Osteoblast (primary cell): ENCODE results near the gene GRHL3. TPM values are rescaled to one million over a fixed set of nuclear protein-coding genes. Genes with fewer than 3 reads are reported as not detected.

ENCODE experiments used
- DNase-seq: peaks from one replicate; pipeline ENCODE4 v3.0.0; 2011; ENCODE audit warnings: low spot score, mixed read lengths; ENCODE audit not compliant: insufficient read length; ENCODE audit errors: missing footprints
- H2AFZ ChIP-seq: 2 replicates; pipeline ENCODE4 v1.6.0; 2011; ENCODE audit warnings: mild to moderate bottlenecking, low read length
- H3K27ac ChIP-seq: 2 replicates; pipeline ENCODE4 v1.5.1; 2011; ENCODE audit warnings: mild to moderate bottlenecking, low read depth, low read length, moderate library complexity
- H3K27me3 ChIP-seq: 2 replicates; pipeline ENCODE4 v1.6.0; 2012; ENCODE audit warnings: mild to moderate bottlenecking, control low read depth, inconsistent platforms, low read length, moderate library complexity; ENCODE audit not compliant: insufficient read depth
- H3K36me3 ChIP-seq: 2 replicates; pipeline ENCODE4 v1.5.1; 2011; ENCODE audit warnings: mild to moderate bottlenecking, low read length, control low read depth, moderate library complexity; ENCODE audit not compliant: insufficient read depth
- H3K4me1 ChIP-seq: 2 replicates; pipeline ENCODE4 v1.5.1; 2011; ENCODE audit warnings: mild to moderate bottlenecking, low read length, control low read depth, moderate library complexity; ENCODE audit not compliant: insufficient read depth
- H3K4me2 ChIP-seq: 2 replicates; pipeline ENCODE4 v1.6.0; 2011; ENCODE audit warnings: mild to moderate bottlenecking, low read length; ENCODE audit not compliant: insufficient read depth
- H3K4me3 ChIP-seq: fragments of 200-600 bp; sonication (generic); 3 replicates; pipeline ENCODE4 v1.5.1; 2012; ENCODE audit warnings: mild to moderate bottlenecking, low read length, inconsistent platforms; ENCODE audit not compliant: insufficient read depth
- H3K79me2 ChIP-seq: 2 replicates; pipeline ENCODE4 v1.6.0; 2012; ENCODE audit warnings: mild to moderate bottlenecking, low read length, control low read depth, inconsistent platforms; ENCODE audit not compliant: insufficient read depth
- H3K9me3 ChIP-seq: 2 replicates; pipeline ENCODE4 v1.5.1; 2011; ENCODE audit warnings: low read depth, low read length, control low read depth
- H4K20me1 ChIP-seq: 2 replicates; pipeline ENCODE4 v1.6.0; 2012; ENCODE audit warnings: mild to moderate bottlenecking, low read length, control low read depth; ENCODE audit not compliant: insufficient read depth
- total RNA-seq: library from RNA; depleted of rRNA; stranded (reverse); fragments of >200 nt; gene quantifications from 2 replicates; pipeline ENCODE4 v1.2.3, GENCODE V29; 2012
- TF ChIP-seq, protein P1 (sequence below): IDR thresholded peaks from 2 replicates; pipeline ENCODE4 v1.5.1; 2011; ENCODE audit warnings: mild to moderate bottlenecking, low read depth, low read length, moderate library complexity; ENCODE audit errors: extremely low read depth

GRHL3 gene
- total RNA-seq, 1 donor, result not detected

DNA sequence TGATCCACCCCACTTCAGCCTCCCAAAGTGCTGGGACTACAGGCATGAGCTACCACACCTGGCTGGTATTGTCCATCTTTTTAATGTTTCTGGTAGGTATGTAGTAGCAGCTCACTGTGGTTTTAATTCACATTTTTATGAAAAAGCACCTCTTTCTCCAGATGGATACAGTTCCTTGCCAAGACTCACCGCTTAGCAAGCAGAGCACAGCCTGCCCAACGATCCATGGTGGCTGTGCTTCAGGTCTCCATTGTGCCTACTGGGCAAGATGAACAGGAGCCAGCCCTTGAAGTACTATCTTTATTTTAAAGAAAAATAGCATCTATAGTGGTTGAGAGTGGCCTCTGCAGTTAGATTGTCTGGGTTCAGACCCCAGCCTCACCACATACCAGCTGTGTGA lies 37.6 kb upstream of the GRHL3 start:
- no peaks in the 10 kb centered on the region for H3K79me2 ChIP-seq
- peaks cover 25% of the 10 kb centered on the region for H3K27me3 ChIP-seq
- H3K9me3 ChIP-seq, result no peaks in the 10 kb centered on the region
- peaks cover 23% of the 10 kb centered on the region for H3K4me1 ChIP-seq
- no peaks in the 10 kb centered on the region for H4K20me1 ChIP-seq
- H3K4me3 ChIP-seq, result no peak overlapping the region
- no peaks in the 10 kb centered on the region for H3K36me3 ChIP-seq
- TF ChIP-seq, protein P1, sequence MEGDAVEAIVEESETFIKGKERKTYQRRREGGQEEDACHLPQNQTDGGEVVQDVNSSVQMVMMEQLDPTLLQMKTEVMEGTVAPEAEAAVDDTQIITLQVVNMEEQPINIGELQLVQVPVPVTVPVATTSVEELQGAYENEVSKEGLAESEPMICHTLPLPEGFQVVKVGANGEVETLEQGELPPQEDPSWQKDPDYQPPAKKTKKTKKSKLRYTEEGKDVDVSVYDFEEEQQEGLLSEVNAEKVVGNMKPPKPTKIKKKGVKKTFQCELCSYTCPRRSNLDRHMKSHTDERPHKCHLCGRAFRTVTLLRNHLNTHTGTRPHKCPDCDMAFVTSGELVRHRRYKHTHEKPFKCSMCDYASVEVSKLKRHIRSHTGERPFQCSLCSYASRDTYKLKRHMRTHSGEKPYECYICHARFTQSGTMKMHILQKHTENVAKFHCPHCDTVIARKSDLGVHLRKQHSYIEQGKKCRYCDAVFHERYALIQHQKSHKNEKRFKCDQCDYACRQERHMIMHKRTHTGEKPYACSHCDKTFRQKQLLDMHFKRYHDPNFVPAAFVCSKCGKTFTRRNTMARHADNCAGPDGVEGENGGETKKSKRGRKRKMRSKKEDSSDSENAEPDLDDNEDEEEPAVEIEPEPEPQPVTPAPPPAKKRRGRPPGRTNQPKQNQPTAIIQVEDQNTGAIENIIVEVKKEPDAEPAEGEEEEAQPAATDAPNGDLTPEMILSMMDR, result no peak
- H2AFZ ChIP-seq, result no peak overlapping the region
- no peak for DNase-seq
- H3K4me2 ChIP-seq, result no peak overlapping the region
- H3K27ac ChIP-seq, result no peak overlapping the region

DNA sequence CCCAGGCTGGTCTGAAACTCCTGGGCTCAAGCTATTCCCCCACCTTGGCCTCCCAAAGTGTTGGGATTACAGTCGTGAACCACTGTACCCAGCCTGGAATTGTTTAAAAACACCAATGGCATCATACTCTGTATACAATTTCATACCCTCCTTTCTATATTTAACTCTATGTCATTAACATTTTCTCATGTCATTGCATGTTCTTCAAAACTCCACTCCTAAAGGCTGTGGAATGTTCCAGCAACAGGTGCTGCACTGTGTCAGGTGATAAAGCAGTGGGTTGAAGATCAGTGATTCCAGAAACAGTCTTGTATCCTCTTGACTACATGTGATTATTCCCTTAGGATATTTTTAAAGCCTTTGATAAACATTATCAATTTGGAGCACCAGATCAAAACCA lies 36.7 kb upstream of the GRHL3 start:
- no peaks in the 10 kb centered on the region for H3K36me3 ChIP-seq
- no peaks in the 10 kb centered on the region for H4K20me1 ChIP-seq
- H3K4me3 ChIP-seq, result no peak overlapping the region
- no peak overlapping the region for H2AFZ ChIP-seq
- peaks cover 14% of the 10 kb centered on the region for H3K4me1 ChIP-seq
- H3K27ac ChIP-seq, result no peak overlapping the region
- H3K4me2 ChIP-seq, result no peak overlapping the region
- no peaks in the 10 kb centered on the region for H3K79me2 ChIP-seq
- DNase-seq, result no peak
- no peaks in the 10 kb centered on the region for H3K9me3 ChIP-seq
- TF ChIP-seq, protein P1, result no peak
- H3K27me3 ChIP-seq, result peaks cover 25% of the 10 kb centered on the region

DNA sequence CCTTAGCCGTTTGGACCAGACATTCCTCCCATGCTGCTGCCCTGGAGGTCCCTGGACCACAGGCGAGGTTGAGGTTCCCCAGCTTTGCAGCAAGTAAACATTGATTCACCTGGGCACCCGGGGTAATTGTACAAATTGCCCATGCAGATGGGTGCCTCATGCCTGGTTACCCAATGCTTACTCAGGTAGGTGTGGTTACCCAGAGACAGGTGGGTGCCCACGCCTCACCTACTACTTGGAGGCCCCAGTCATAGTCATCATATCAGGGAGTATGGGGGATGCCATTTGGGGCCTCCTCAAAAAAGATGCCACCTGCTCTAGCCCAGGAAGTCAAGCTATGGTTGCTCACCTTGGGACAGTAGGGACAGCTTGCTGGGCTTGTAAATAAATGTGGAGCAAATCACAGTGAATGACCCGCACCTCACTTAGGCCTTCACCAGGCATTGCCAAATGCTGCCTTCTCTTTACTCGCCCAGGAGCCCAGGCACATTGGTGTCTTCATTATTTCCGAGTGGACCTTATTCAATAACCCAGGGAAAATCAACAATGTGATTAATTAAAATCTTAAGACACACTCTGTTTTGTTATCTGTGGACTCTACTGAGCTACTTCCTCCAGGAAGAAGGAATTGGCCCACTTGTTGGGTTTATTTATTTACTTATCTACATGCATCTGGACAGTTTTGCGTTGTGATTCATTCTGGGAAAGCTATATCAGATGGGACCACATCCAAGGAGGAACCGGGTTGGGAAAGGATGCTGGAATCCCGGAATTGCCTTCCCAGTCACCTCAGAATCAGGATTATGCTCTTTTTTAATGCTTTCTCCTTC lies 35.6 kb upstream of the GRHL3 start:
- H3K36me3 ChIP-seq, result no peaks in the 10 kb centered on the region
- no peak overlapping the region for H3K4me2 ChIP-seq
- peaks cover 25% of the 10 kb centered on the region for H3K27me3 ChIP-seq
- no peaks in the 10 kb centered on the region for H4K20me1 ChIP-seq
- peak; percentile 65 for DNase-seq
- H2AFZ ChIP-seq, result no peak overlapping the region
- H3K27ac ChIP-seq, result no peak overlapping the region
- TF ChIP-seq, protein P1, result no peak
- H3K4me1 ChIP-seq, result peaks cover 10% of the 10 kb centered on the region
- H3K9me3 ChIP-seq, result no peaks in the 10 kb centered on the region
- no peaks in the 10 kb centered on the region for H3K79me2 ChIP-seq
- no peak overlapping the region for H3K4me3 ChIP-seq

DNA sequence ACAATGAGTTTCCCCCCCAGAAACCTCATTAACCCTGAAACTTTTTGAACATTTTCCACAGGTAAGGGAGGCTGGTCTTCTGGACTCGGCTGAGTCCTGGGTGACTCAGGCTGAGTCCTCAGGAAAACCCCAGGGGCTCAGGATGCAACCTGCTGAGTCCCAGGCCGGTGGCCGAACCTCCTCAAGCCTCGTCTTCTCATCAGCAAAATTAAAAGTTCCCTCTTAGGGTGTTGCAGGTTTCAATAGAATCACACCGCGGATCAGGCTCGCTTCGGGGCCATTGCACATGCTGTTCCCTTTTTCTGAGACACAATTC lies 35.0 kb upstream of the GRHL3 start:
- TF ChIP-seq, protein P1, result no peak
- no peak overlapping the region for H3K27ac ChIP-seq
- H3K79me2 ChIP-seq, result no peaks in the 10 kb centered on the region
- H3K4me1 ChIP-seq, result peaks cover 13% of the 10 kb centered on the region
- no peak overlapping the region for H3K4me3 ChIP-seq
- H2AFZ ChIP-seq, result no peak overlapping the region
- no peak for DNase-seq
- no peaks in the 10 kb centered on the region for H3K9me3 ChIP-seq
- no peaks in the 10 kb centered on the region for H3K36me3 ChIP-seq
- H4K20me1 ChIP-seq, result no peaks in the 10 kb centered on the region
- peaks cover 20% of the 10 kb centered on the region for H3K27me3 ChIP-seq
- no peak overlapping the region for H3K4me2 ChIP-seq
